GM12878 (cell line): Measurements from ENCODE around the gene ELMOD2. TPM values are rescaled to one million over a fixed set of nuclear protein-coding genes. Genes with fewer than 3 reads are reported as not detected.

Experiments
- ATAC-seq: fragments of 200-7000 bp; cut with Tn5 transposase; 3 replicates; pipeline ENCODE4 v1.9.1; 2020; ENCODE audit warnings: mild to moderate bottlenecking, moderate library complexity
- BruUV-seq: library from RNA; stranded (reverse); fragments of 400-500 nt; replicated peaks from 2 replicates; lab custom pipeline; 2021; lab: Mats Ljungman, UMichigan
- CTCF ChIA-PET: fragments of 300-600 bp; sonication (Branson Sonifier 250); formaldehyde crosslinking; extraction: SDS; loops from one replicate; lab custom pipeline; 2021; ENCODE audit warnings: inconsistent platforms; lab: Yijun Ruan, JAX
- POLR2A ChIA-PET: fragments of 350-600 bp; formaldehyde crosslinking; extraction: SDS; loops from one replicate; lab custom pipeline; 2021; ENCODE audit warnings: inconsistent platforms; lab: Charles Lee
- RAD21 ChIA-PET: fragments of 300-600 bp; sonication (Branson Sonifier 250); formaldehyde crosslinking; loops from one replicate; lab custom pipeline; 2023; ENCODE audit warnings: antibody characterized with exemption; ENCODE audit not compliant: unreplicated experiment; lab: Charles Lee
- SMC1A ChIA-PET: fragments of 300-600 bp; sonication (Branson Sonifier 250); formaldehyde crosslinking; loops from one replicate; lab custom pipeline; 2023; ENCODE audit not compliant: unreplicated experiment, uncharacterized antibody; lab: Charles Lee
- DNase-seq: peaks from one replicate; pipeline ENCODE4 v3.0.0-alpha.2; 2011; ENCODE audit warnings: low read depth, low spot score
- FAIRE-seq: peaks from 3 replicates; lab custom pipeline; 2011; peaks lifted over from hg19 to GRCh38; lab: Jason Lieb, UNC
- H2AFZ ChIP-seq: 2 replicates; pipeline ENCODE4 v1.6.0; 2011; ENCODE audit warnings: low read depth, low read length, control low read depth; ENCODE audit not compliant: control insufficient read depth
- H3K27ac ChIP-seq: 2 replicates; pipeline ENCODE4 v1.5.1; 2011; ENCODE audit warnings: control low read depth; ENCODE audit not compliant: control insufficient read depth, insufficient read depth
- H3K27me3 ChIP-seq, 2 experiments: replicated peaks in 1 of 2; 2 replicates each; pipeline versions ENCODE4 v1.6.0 to v1.6.1; 2011; ENCODE audit warnings: low read length in 1 of 2; ENCODE audit not compliant: control insufficient read depth in 2 of 2, insufficient read depth in 2 of 2
- H3K36me3 ChIP-seq, 2 experiments: 2 replicates each; pipeline ENCODE4 v1.5.1; 2011; ENCODE audit warnings: low read length in 1 of 2; ENCODE audit not compliant: control insufficient read depth in 2 of 2, insufficient read depth in 2 of 2
- H3K4me1 ChIP-seq: 2 replicates; pipeline ENCODE4 v1.6.1; 2011; ENCODE audit warnings: mild to moderate bottlenecking, low read length, moderate library complexity, mixed read lengths; ENCODE audit not compliant: control insufficient read depth, insufficient read depth
- H3K4me2 ChIP-seq: 2 replicates; pipeline ENCODE4 v1.6.0; 2011; ENCODE audit warnings: control low read depth; ENCODE audit not compliant: control insufficient read depth, insufficient read depth
- H3K4me3 ChIP-seq: fragments of 200-600 bp; sonication (generic); 2 replicates; pipeline ENCODE4 v1.5.1; 2016
- H3K79me2 ChIP-seq: 2 replicates; pipeline ENCODE4 v1.6.0; 2011; ENCODE audit warnings: low read length; ENCODE audit not compliant: control insufficient read depth, insufficient read depth
- H3K9ac ChIP-seq: 2 replicates; pipeline ENCODE4 v1.8.0; 2011; ENCODE audit warnings: low read length, control low read depth, mixed read lengths; ENCODE audit not compliant: control insufficient read depth, insufficient read depth
- H3K9me3 ChIP-seq: replicated peaks from 3 replicates; pipeline ENCODE4 v1.5.1; 2011; ENCODE audit warnings: mild to moderate bottlenecking, low read length; ENCODE audit not compliant: control insufficient read depth, insufficient read depth
- H4K20me1 ChIP-seq: 2 replicates; pipeline ENCODE4 v1.6.0; 2011; ENCODE audit not compliant: control insufficient read depth, insufficient read depth
- BACH1 ChIP-seq: fragments of 450-650 bp; IDR thresholded peaks from 2 replicates; pipeline ENCODE4 v1.6.1; 2017; ENCODE audit warnings: mild to moderate bottlenecking, borderline replicate concordance
- BCL3 ChIP-seq: IDR thresholded peaks from 2 replicates; pipeline ENCODE4 v1.6.1; 2011; ENCODE audit warnings: borderline replicate concordance, low read depth, mild to moderate bottlenecking, moderate library complexity, low read length; ENCODE audit not compliant: insufficient read depth, poor library complexity, severe bottlenecking
- CBX3 ChIP-seq: fragments of 200-600 bp; sonication (generic); IDR thresholded peaks from 2 replicates; pipeline ENCODE4 v1.6.1; 2016; ENCODE audit warnings: low read depth, borderline replicate concordance
- CBX5 ChIP-seq: sonication (generic); IDR thresholded peaks from 2 replicates; pipeline ENCODE4 v1.6.1; 2016; ENCODE audit warnings: low read depth, moderate library complexity, mild to moderate bottlenecking, inconsistent platforms
- FOXM1 ChIP-seq: IDR thresholded peaks from 2 replicates; pipeline ENCODE4 v1.6.1; 2012; ENCODE audit warnings: low read depth, mild to moderate bottlenecking, inconsistent platforms, low read length, moderate library complexity
- JUNB ChIP-seq: IDR thresholded peaks from 2 replicates; pipeline ENCODE4 v1.6.1; 2016; ENCODE audit warnings: antibody characterized with exemption, mild to moderate bottlenecking
- KAT2A ChIP-seq: conservative IDR thresholded peaks from 2 replicates; pipeline ENCODE4 v1.6.1; 2011; ENCODE audit warnings: low read depth, low read length; ENCODE audit not compliant: control insufficient read depth
- NFYB ChIP-seq: IDR thresholded peaks from 2 replicates; pipeline ENCODE4 v1.6.1; 2011; ENCODE audit warnings: low read depth, mild to moderate bottlenecking, low read length, improper control_type of control experiment, moderate library complexity; ENCODE audit not compliant: insufficient read depth
- NRF1 ChIP-seq: conservative IDR thresholded peaks from 2 replicates; pipeline ENCODE4 v1.6.1; 2011; ENCODE audit warnings: mild to moderate bottlenecking, low read depth, low read length, improper control_type of control experiment
- POU2F2 ChIP-seq: IDR thresholded peaks from 3 replicates; pipeline ENCODE4 v1.6.1; 2011; ENCODE audit warnings: low read depth, mild to moderate bottlenecking, low read length, borderline replicate concordance
- SMAD5 ChIP-seq: IDR thresholded peaks from 2 replicates; pipeline ENCODE4 v1.6.1; 2016; ENCODE audit warnings: antibody characterized with exemption, low read depth
- SP1 ChIP-seq: IDR thresholded peaks from one replicate; pipeline ENCODE4 v1.6.1; 2011; ENCODE audit warnings: low read depth, low read length
- TAF1 ChIP-seq: IDR thresholded peaks from 2 replicates; pipeline ENCODE4 v1.6.1; 2011; ENCODE audit warnings: mild to moderate bottlenecking, low read depth, low read length, borderline replicate concordance
- TCF3 ChIP-seq: IDR thresholded peaks from 2 replicates; pipeline ENCODE4 v1.6.1; 2012; ENCODE audit warnings: low read depth, mild to moderate bottlenecking, low read length, borderline replicate concordance; ENCODE audit not compliant: insufficient read depth
- WRNIP1 ChIP-seq: IDR thresholded peaks from 2 replicates; pipeline ENCODE4 v1.6.1; 2011; ENCODE audit warnings: low read depth, low read length, improper control_type of control experiment, borderline replicate concordance
- ZBTB4 ChIP-seq: fragments of 450-650 bp; formaldehyde crosslinking; IDR thresholded peaks from 2 replicates; pipeline ENCODE4 v1.4.0; 2022; ENCODE audit warnings: mild to moderate bottlenecking, moderate library complexity
- ZZZ3 ChIP-seq: IDR thresholded peaks from 2 replicates; pipeline ENCODE4 v1.6.1; 2011; ENCODE audit warnings: low read depth; ENCODE audit not compliant: control insufficient read depth, insufficient read length
- WGBS: methylation state at CpG from one replicate; pipeline ENCODE4 v1.1.6; 2016; ENCODE audit warnings: low lambda C conversion rate; ENCODE audit not compliant: insufficient replicate concordance, insufficient coverage; ENCODE audit errors: missing lambda C conversion rate; 5-methylcytosine and 5-hydroxymethylcytosine counted together
- in situ Hi-C: fragments of 300-500 bp; cut with MboI; formaldehyde crosslinking; loops from 9 replicates; pipeline ENCODE4 v1.14.3; 2018; ENCODE audit warnings: mixed read lengths
- intact Hi-C: fragments of 100-400 bp; cut with micrococcal nuclease; formaldehyde crosslinking; loops from one replicate; pipeline ENCODE4 v1.14.2; 2022; ENCODE audit not compliant: unreplicated experiment
- polyA plus RNA-seq, 11 experiments: library from polyadenylated mRNA; depleted of rRNA in 4 of 11; unstranded in 6 of 11; stranded (reverse) in 5 of 11; fragments of >200 nt; fragmentation: Nextera tagmentation in 4 of 11; fragmentation: Illumina TruSeq in 1 of 11; extraction: Ambion mirVana in 4 of 11; extraction: Trizol in 1 of 11; gene quantifications; 1 replicate in 1 of 11; 2 replicates in 10 of 11; pipeline versions ENCODE4 v1.2.1 to v1.2.3, GENCODE V29; 2011 to 2016; ENCODE audit warnings: inconsistent platforms in 2 of 11, missing spikeins in 2 of 11, low read depth in 1 of 11
- total RNA-seq, 4 experiments: library from RNA; depleted of rRNA in 3 of 4; stranded (reverse); fragments of >200 nt in 3 of 4; fragmentation: Illumina TruSeq in 1 of 4; extraction: Trizol in 1 of 4; gene quantifications; 2 replicates each; pipeline versions ENCODE4 v1.2.1 to v1.2.3, GENCODE V29; 2013 to 2021

Gene ELMOD2
- total and polyA plus RNA-seq, 10 of the 15 experiments (the other 5 are each of a cell fraction or from before 2014, with no cell fraction given): 6.5 to 16.7 (median 12.7) TPM

- TF ChIP-seq POU2F2 (peak; percentile 89), TAF1 (no peak), KAT2A (no peak), SP1 (no peak), CBX5 (0 out of 2 replicates have a peak, but pooled peaks have one; percentile 24)
Observed at GRCh38 chr4:140556372-140557085, 32.6 kb downstream of the ELMOD2 start (continued).

- no TSS peak for BruUV-seq
- Histone ChIP-seq H2AFZ (no peak overlapping the region), H4K20me1 (no peaks in the 10 kb centered on the region), H3K4me1 (peaks cover 10% of the 10 kb centered on the region), H3K4me3 (no peak overlapping the region), H3K27ac (no peak overlapping the region), H3K36me3 (no peaks in the 10 kb centered on the region), H3K9me3 (no peaks in the 10 kb centered on the region), H3K4me2 (no peak overlapping the region), H3K79me2 (no peaks in the 10 kb centered on the region), H3K27me3 (no peaks in the 10 kb centered on the region), H3K9ac (no peak overlapping the region)
- 97% methylated on average over 4 of the region's 4 CpGs for WGBS
- RAD21 ChIA-PET: interaction anchor here (1.4 kb wide), 1 partner anchor 52 kb away, joined by 4 read pairs; no protein-coding TSS in a partner anchor
- ATAC-seq (no peak), FAIRE-seq (no peak), DNase-seq (no peak)
- in situ Hi-C loops: no loop called here
- POLR2A ChIA-PET: interaction anchor here (2.0 kb wide), 1 partner anchor 34 kb away, joined by 9 read pairs; the partner anchor contains the start of gene ELMOD2
- intact Hi-C loops: no loop called here
- CTCF ChIA-PET: interaction anchor here (1.3 to 2.8 kb wide), 2 partner anchors 29 to 34 kb away, joined by 4 to 23 read pairs; partner anchors contain the start of gene ELMOD2
- SMC1A ChIA-PET: no interaction called here
- TF ChIP-seq SMAD5 (no peak), BCL3 (no peak), CBX3 (no peak), FOXM1 (no peak), BACH1 (no peak), NRF1 (no peak), ZZZ3 (no peak), WRNIP1 (no peak), JUNB (no peak), TCF3 (no peak), NFYB (no peak), ZBTB4 (CRISPR knock-in tag) (no peak), SP1 (no peak)
Observed at GRCh38 chr4:140557831-140558435, 34.0 kb downstream of the ELMOD2 start.
